Glutamatergic neuron (in vitro differentiated cells): ENCODE data around the gene SAMD9L. TPM values are rescaled to one million over a fixed set of nuclear protein-coding genes. Genes with fewer than 3 reads are reported as not detected.

Experiments used
- DNase-seq: peaks from one replicate; pipeline ENCODE4 v3.0.0; 2022
- H3K27ac Mint-ChIP-seq: one replicate; pipeline ENCODE4 v1.8.0; 2020; ENCODE audit warnings: mild to moderate bottlenecking, mixed read lengths, inconsistent platforms; ENCODE audit not compliant: unreplicated experiment
- H3K27me3 Mint-ChIP-seq: one replicate; pipeline ENCODE4 v1.8.0; 2020; ENCODE audit warnings: mild to moderate bottlenecking, moderate library complexity, mixed read lengths, inconsistent platforms; ENCODE audit not compliant: unreplicated experiment
- H3K36me3 Mint-ChIP-seq: one replicate; pipeline ENCODE4 v1.8.0; 2020; ENCODE audit warnings: mild to moderate bottlenecking, mixed read lengths, inconsistent platforms; ENCODE audit not compliant: unreplicated experiment
- H3K4me1 Mint-ChIP-seq: one replicate; pipeline ENCODE4 v1.8.0; 2020; ENCODE audit warnings: mild to moderate bottlenecking, low read depth, mixed read lengths, inconsistent platforms; ENCODE audit not compliant: unreplicated experiment
- H3K4me3 Mint-ChIP-seq: one replicate; pipeline ENCODE4 v1.8.0; 2020; ENCODE audit warnings: mild to moderate bottlenecking, mixed read lengths, inconsistent platforms; ENCODE audit not compliant: unreplicated experiment
- H3K9me3 Mint-ChIP-seq: one replicate; pipeline ENCODE4 v1.8.0; 2020; ENCODE audit warnings: mild to moderate bottlenecking, moderate library complexity, mixed read lengths, inconsistent platforms; ENCODE audit not compliant: unreplicated experiment
- CTCF ChIP-seq: fragments of 200-600 bp; sonication (generic); IDR thresholded peaks from one replicate; pipeline ENCODE4 v1.5.0; 2021; ENCODE audit not compliant: partially characterized antibody, unreplicated experiment
- total RNA-seq: library from RNA; stranded (reverse); fragmentation: NEBNext Ultra II Directional; extraction: Animal tissue kit (Norgen Biotek cat#: 25700); gene quantifications from one replicate; pipeline ENCODE4 v1.2.1, GENCODE V29; 2021; ENCODE audit not compliant: unreplicated experiment

The SAMD9L gene
- total RNA-seq, 1 donor from 2014 or later, result not detected

- H3K27me3 Mint-ChIP-seq, result no peaks in the 10 kb centered on the region
- H3K27ac Mint-ChIP-seq, result no peak overlapping the region
- no peak overlapping the region for H3K4me3 Mint-ChIP-seq
- no peaks in the 10 kb centered on the region for H3K36me3 Mint-ChIP-seq
- no peak for DNase-seq
- H3K9me3 Mint-ChIP-seq, result peaks cover 3% of the 10 kb centered on the region
- no peaks in the 10 kb centered on the region for H3K4me1 Mint-ChIP-seq
- TF ChIP-seq CTCF, result no peak
Observed at GRCh38 chr7:93097388-93097787, 50.8 kb downstream of the SAMD9L start.

GRCh38 chr7:93092757-93093370 lies 55.3 kb downstream of the SAMD9L start:
- H3K27ac Mint-ChIP-seq, result no peak overlapping the region
- no peaks in the 10 kb centered on the region for H3K4me1 Mint-ChIP-seq
- H3K36me3 Mint-ChIP-seq, result no peaks in the 10 kb centered on the region
- no peak for DNase-seq
- H3K9me3 Mint-ChIP-seq, result peaks cover 5% of the 10 kb centered on the region
- H3K4me3 Mint-ChIP-seq, result no peak overlapping the region
- no peak for TF ChIP-seq CTCF
- H3K27me3 Mint-ChIP-seq, result no peaks in the 10 kb centered on the region

Other genes with a start within 250 kb of the SAMD9L start
- gene SAMD9, start 30.4 kb downstream of the SAMD9L start, total RNA-seq, result not detected
- gene HEPACAM2, start 78.1 kb upstream of the SAMD9L start, total RNA-seq, result not detected
- 31.7 TPM for gene VPS50, start 84.0 kb upstream of the SAMD9L start, total RNA-seq